Mammary epithelial cell (primary cell): ENCODE results near the gene TSPAN14.

Experiments
- CTCF ChIP-seq, 2 donors: IDR thresholded peaks in 1 of 2; conservative IDR thresholded peaks in 1 of 2; 2 replicates each; pipeline ENCODE4 v1.5.1; 2011 to 2012; ENCODE audit warnings: inconsistent platforms in 2 of 2, low read length in 2 of 2, mild to moderate bottlenecking in 2 of 2, control low read depth in 1 of 2, low read depth in 1 of 2; ENCODE audit not compliant: insufficient read depth in 1 of 2; ENCODE audit errors: extremely low read depth in 1 of 2
- EZH2 ChIP-seq: IDR thresholded peaks from 2 replicates; pipeline ENCODE4 v1.6.1; 2012; ENCODE audit warnings: low read length, inconsistent platforms, borderline replicate concordance

- TF ChIP-seq EZH2 (no peak), CTCF (conservative IDR thresholded peaks at IDR 0.05 in 1 of 2, IDR thresholded peaks at IDR 0.05 in 1 of 2; ENCODE audit: extremely low read depth in 1 of 2, insufficient read depth in 1 of 2, low read depth in 1 of 2, low read length in 2 of 2) (no peak)
These were observed 21.0 kb upstream of the TSPAN14 start for GRCh38 chr10:80433134-80433533.
